Omental fat pad (tissue), 4 donors: ENCODE data around the gene ZNF688. TPM values are rescaled to one million over a fixed set of nuclear protein-coding genes. Genes with fewer than 3 reads are reported as not detected.

ENCODE experiments used
- ATAC-seq: fragments of 150-250 bp; one replicate; pipeline ENCODE4 v1.9.1; 2016; ENCODE audit warnings: mild to moderate bottlenecking, moderate library complexity; ENCODE audit not compliant: low FRiP score
- DNase-seq: peaks from one replicate; pipeline ENCODE4 v3.0.0-alpha.2; 2019; ENCODE audit warnings: low spot score
- CTCF ChIP-seq, 3 donors: fragments of 450-650 bp; IDR thresholded peaks; one replicate each; pipeline ENCODE4 v1.5.1; 2016 to 2017; ENCODE audit warnings: antibody characterized with exemption in 3 of 3, mild to moderate bottlenecking in 3 of 3, moderate library complexity in 2 of 3
- total RNA-seq, 4 donors: library from RNA; depleted of rRNA; stranded (reverse); fragments of >200 nt; gene quantifications; one replicate each; pipeline ENCODE4 v1.1.0, GENCODE V29; 2016

The ZNF688 gene
- total RNA-seq, 4 donors from 2014 or later, result 7.4 to 24.0 (median 13.3) TPM

- no peak for TF ChIP-seq CTCF (IDR thresholded peaks at IDR 0.05)
- ATAC-seq (no peak), DNase-seq (no peak)
These were observed 15.4 kb downstream of the ZNF688 start for GRCh38 chr16:30556125-30556473.

GRCh38 chr16:30555315-30556124 lies 16.0 kb downstream of the ZNF688 start:
- no peak for DNase-seq
- no peak for ATAC-seq
- no peak for TF ChIP-seq CTCF (IDR thresholded peaks at IDR 0.05)

GRCh38 chr16:30554557-30555314 lies 16.8 kb downstream of the ZNF688 start:
- ATAC-seq (no peak), DNase-seq (no peak)
- TF ChIP-seq CTCF (IDR thresholded peaks at IDR 0.05), result no peak

GRCh38 chr16:30553393-30553899 lies 18.1 kb downstream of the ZNF688 start:
- no peak for TF ChIP-seq CTCF (IDR thresholded peaks at IDR 0.05)
- no peak for DNase-seq
- ATAC-seq, result no peak

GRCh38 chr16:30552956-30553355 lies 18.6 kb downstream of the ZNF688 start:
- no peak for TF ChIP-seq CTCF (IDR thresholded peaks at IDR 0.05)
- DNase-seq (no peak), ATAC-seq (no peak)

- DNase-seq, result no peak
- no peak for ATAC-seq
- no peak for TF ChIP-seq CTCF (IDR thresholded peaks at IDR 0.05)
These were observed 19.7 kb downstream of the ZNF688 start for GRCh38 chr16:30551781-30552180.
